Astrocyte of the spinal cord (primary cell): ENCODE measurements around the gene DOK3.

Experiments used
- DNase-seq: peaks from one replicate; pipeline ENCODE4 v3.0.0; 2011; ENCODE audit warnings: low read depth, low spot score
- H3K4me3 ChIP-seq: 2 replicates; pipeline ENCODE4 v1.5.1; 2011; ENCODE audit warnings: low read depth, mild to moderate bottlenecking, low read length, moderate library complexity
- CTCF ChIP-seq: IDR thresholded peaks from 2 replicates; pipeline ENCODE4 v1.5.1; 2012; ENCODE audit warnings: low read depth, mild to moderate bottlenecking, low read length, inconsistent platforms
- in situ Hi-C: cut with HindIII; loops from 2 replicates; pipeline ENCODE4 v1.10.0; 2017; ENCODE audit warnings: low sequenced_read_pairs

Gene DOK3

GRCh38 chr5:177476531-177477233, 32.9 kb downstream of the DOK3 start:
- DNase-seq: peak; percentile 56
- in situ Hi-C loops: no loop called here
- H3K4me3 ChIP-seq: no peak overlapping the region
- TF ChIP-seq CTCF: no peak

GRCh38 chr5:177475563-177476427, 33.8 kb downstream of the DOK3 start:
- H3K4me3 ChIP-seq: no peak overlapping the region
- in situ Hi-C loops: no loop called here
- no peak for TF ChIP-seq CTCF
- DNase-seq: no peak

GRCh38 chr5:177474846-177475562, 34.6 kb downstream of the DOK3 start:
- TF ChIP-seq CTCF: no peak
- no peak overlapping the region for H3K4me3 ChIP-seq
- in situ Hi-C loops: no loop called here
- DNase-seq: no peak

GRCh38 chr5:177474002-177474476, 35.6 kb downstream of the DOK3 start:
- no peak overlapping the region for H3K4me3 ChIP-seq
- TF ChIP-seq CTCF: no peak
- no peak for DNase-seq
- in situ Hi-C loops: no loop called here

GRCh38 chr5:177473443-177474001, 36.1 kb downstream of the DOK3 start, which contains the start of gene DBN1:
TSS of gene DBN1 (minus strand) at chr5:177473634. CDS start at chr5:177473521, 113 bp downstream.
- H3K4me3 ChIP-seq: peak within 1 kb of the TSS; percentile 87
- in situ Hi-C loops: no loop called here
- peak; percentile 51 for DNase-seq
- no peak for TF ChIP-seq CTCF
